ENCODE data around the gene TMEM18.

- TF ChIP-seq POLR2A (IDR thresholded peaks at IDR 0.05; ENCODE audit: low read length) (no peak), GATA1 (IDR thresholded peaks at IDR 0.05; ENCODE audit: low read depth, low read length) (no peak)
These were observed 46.5 kb downstream of the TMEM18 start for GRCh38 chr2:630451-631320.
